Bronchial epithelial cell (primary cell): ENCODE data around the gene KIAA1549. TPM values are rescaled to one million over a fixed set of nuclear protein-coding genes. Genes with fewer than 3 reads are reported as not detected.
"Not testable (repeated sequence)": the region's sequence is repeated elsewhere in the genome, so short reads cannot be mapped to it uniquely, and the experiment has no call there.

Experiments
- DNase-seq: peaks from one replicate; pipeline ENCODE4 v3.0.0-alpha.2; 2010; ENCODE audit warnings: low read depth
- FAIRE-seq: peaks from 2 replicates; lab custom pipeline; 2011; peaks lifted over from hg19 to GRCh38; lab: Jason Lieb, UNC
- H3K27me3 ChIP-seq: 2 replicates; pipeline ENCODE4 v1.5.1; 2011; ENCODE audit warnings: low read length; ENCODE audit not compliant: control insufficient read depth, insufficient read depth
- H3K36me3 ChIP-seq: 2 replicates; pipeline ENCODE4 v1.5.1; 2011; ENCODE audit warnings: low read length; ENCODE audit not compliant: control insufficient read depth, insufficient read depth
- H3K4me3 ChIP-seq: 2 replicates; pipeline ENCODE4 v1.5.1; 2011; ENCODE audit warnings: mild to moderate bottlenecking, low read depth, low read length, control low read depth
- CTCF ChIP-seq: IDR thresholded peaks from 2 replicates; pipeline ENCODE4 v1.5.1; 2011; ENCODE audit warnings: mild to moderate bottlenecking, moderate library complexity, low read length, control low read depth, inconsistent platforms; ENCODE audit not compliant: insufficient read depth, severe bottlenecking
- total RNA-seq: library from RNA; depleted of rRNA; stranded (reverse); fragments of >200 nt; gene quantifications from 2 replicates; pipeline ENCODE4 v1.2.1, GENCODE V29; 2014

Gene KIAA1549
- total RNA-seq, 1 donor from 2014 or later, result 0.26 TPM

- DNase-seq (no peak), FAIRE-seq (no peak)
- H3K27me3 ChIP-seq, result no peaks in the 10 kb centered on the region
- TF ChIP-seq CTCF, result no peak
- H3K4me3 ChIP-seq, result no peak overlapping the region
- H3K36me3 ChIP-seq, result no peaks in the 10 kb centered on the region
These were observed 35.4 kb downstream of the KIAA1549 start for GRCh38 chr7:138945821-138946220.

GRCh38 chr7:138945154-138945553, 36.0 kb downstream of the KIAA1549 start:
- no peak for DNase-seq
- no peak for TF ChIP-seq CTCF
- Histone ChIP-seq H3K36me3 (no peaks in the 10 kb centered on the region), H3K4me3 (no peak overlapping the region), H3K27me3 (no peaks in the 10 kb centered on the region)
- no peak for FAIRE-seq

- Histone ChIP-seq H3K36me3 (no peaks in the 10 kb centered on the region), H3K4me3 (no peak overlapping the region), H3K27me3 (no peaks in the 10 kb centered on the region)
- FAIRE-seq, result no peak
- no peak for TF ChIP-seq CTCF
- DNase-seq, result no peak
These were observed 36.6 kb downstream of the KIAA1549 start for GRCh38 chr7:138944592-138944991.

GRCh38 chr7:138943061-138943460, 38.1 kb downstream of the KIAA1549 start:
- Histone ChIP-seq H3K36me3 (no peaks in the 10 kb centered on the region), H3K4me3 (no peak overlapping the region), H3K27me3 (no peaks in the 10 kb centered on the region)
- no peak for DNase-seq
- TF ChIP-seq CTCF, result no peak
- no peak for FAIRE-seq

- TF ChIP-seq CTCF, result no peak
- no peak for FAIRE-seq
- Histone ChIP-seq H3K27me3 (no peaks in the 10 kb centered on the region), H3K4me3 (no peak overlapping the region), H3K36me3 (no peaks in the 10 kb centered on the region)
- no peak for DNase-seq
These were observed 39.6 kb downstream of the KIAA1549 start for GRCh38 chr7:138941545-138941944.

GRCh38 chr7:138940602-138941001, 40.6 kb downstream of the KIAA1549 start:
- H3K27me3 ChIP-seq, H3K36me3 ChIP-seq, H3K4me3 ChIP-seq, DNase-seq, FAIRE-seq: not testable (repeated sequence)
